Daoy (cell line): ENCODE results near the gene ANKFN1. TPM values are rescaled to one million over a fixed set of nuclear protein-coding genes. Genes with fewer than 3 reads are reported as not detected.
"Not testable (repeated sequence)": the region's sequence is repeated elsewhere in the genome, so short reads cannot be mapped to it uniquely, and the experiment has no call there.

Experiments used
- DNase-seq: peaks from one replicate; pipeline ENCODE4 v3.0.0-alpha.2; 2015; ENCODE audit warnings: low read depth
- total RNA-seq: library from RNA; depleted of rRNA; stranded (reverse); fragments of >200 nt; shearing (Covaris generic); gene quantifications from 2 replicates; pipeline ENCODE4 v1.2.3, GENCODE V29; 2014

Gene ANKFN1
- total RNA-seq, 1 experiment from 2014 or later = not detected

- not testable (repeated sequence) for DNase-seq
These were observed 135.5 kb downstream of the ANKFN1 start for GRCh38 chr17:56288786-56289185.

DNA sequence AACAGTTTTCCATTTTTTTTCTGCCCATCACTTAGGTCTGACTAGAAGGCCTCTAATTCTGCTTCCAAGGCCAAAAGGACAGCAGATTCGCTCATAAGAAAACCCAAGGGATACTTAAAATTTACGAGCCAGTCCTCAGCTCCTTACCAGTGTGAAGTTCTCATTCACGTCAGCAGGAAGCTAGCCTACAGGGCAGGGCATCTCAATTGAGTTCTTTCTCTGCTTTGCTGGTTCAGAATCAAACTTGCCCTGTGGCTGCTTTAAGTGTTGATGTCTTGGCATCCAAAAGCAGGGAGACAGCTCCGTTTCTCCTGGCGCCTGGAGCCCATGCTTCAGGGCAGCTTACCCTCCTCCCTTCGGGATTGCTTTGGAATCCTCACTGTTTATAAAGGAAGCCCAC is 136.0 kb downstream of the ANKFN1 start:
- DNase-seq = no peak

GRCh38 chr17:56290101-56290801 is 137.0 kb downstream of the ANKFN1 start:
- DNase-seq = no peak

DNA sequence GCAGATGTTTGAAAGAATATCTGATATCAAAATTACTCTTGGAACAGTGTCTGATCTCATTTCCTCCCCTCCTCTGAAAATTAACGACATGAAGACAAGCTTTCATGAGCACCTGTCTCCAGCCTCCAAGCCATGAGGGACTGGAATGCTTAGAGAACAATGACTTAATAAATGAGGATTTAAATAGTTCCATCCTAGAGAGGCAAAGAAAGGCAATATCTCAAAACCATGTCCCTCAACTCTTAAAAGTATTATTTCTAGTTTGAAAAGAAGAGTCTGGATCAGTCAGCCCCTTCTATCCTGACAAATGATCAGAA is 137.5 kb downstream of the ANKFN1 start:
- DNase-seq = no peak

GRCh38 chr17:56291226-56291805 is 138.0 kb downstream of the ANKFN1 start:
- no peak for DNase-seq

- DNase-seq = peak; percentile 49
These were observed 138.7 kb downstream of the ANKFN1 start for GRCh38 chr17:56292010-56292409.

- no peak for DNase-seq
These were observed 139.3 kb downstream of the ANKFN1 start for GRCh38 chr17:56292578-56292977.

DNA sequence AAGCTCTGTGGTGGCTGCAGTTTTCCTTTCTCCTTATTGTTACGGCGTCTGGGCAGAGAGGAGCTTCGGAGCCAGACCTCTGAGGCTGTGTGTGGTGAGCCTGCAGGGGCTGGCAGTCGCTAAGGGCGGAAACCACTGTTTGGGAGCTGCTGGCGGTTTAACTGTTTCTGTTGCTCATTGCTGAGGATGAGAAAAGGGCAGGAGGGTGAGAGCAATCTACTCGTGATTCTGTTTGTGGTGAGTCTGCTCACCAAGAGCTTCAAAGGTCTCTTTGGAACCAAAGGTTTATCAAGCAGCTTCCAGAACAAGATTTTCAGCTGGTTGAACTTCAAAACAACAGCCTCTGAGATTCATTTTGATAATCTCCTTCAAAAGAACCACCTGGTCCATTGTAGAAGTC is 143.9 kb downstream of the ANKFN1 start:
- DNase-seq = peak; percentile 48

GRCh38 chr17:56298846-56299245 is 145.6 kb downstream of the ANKFN1 start:
- DNase-seq = no peak

DNA sequence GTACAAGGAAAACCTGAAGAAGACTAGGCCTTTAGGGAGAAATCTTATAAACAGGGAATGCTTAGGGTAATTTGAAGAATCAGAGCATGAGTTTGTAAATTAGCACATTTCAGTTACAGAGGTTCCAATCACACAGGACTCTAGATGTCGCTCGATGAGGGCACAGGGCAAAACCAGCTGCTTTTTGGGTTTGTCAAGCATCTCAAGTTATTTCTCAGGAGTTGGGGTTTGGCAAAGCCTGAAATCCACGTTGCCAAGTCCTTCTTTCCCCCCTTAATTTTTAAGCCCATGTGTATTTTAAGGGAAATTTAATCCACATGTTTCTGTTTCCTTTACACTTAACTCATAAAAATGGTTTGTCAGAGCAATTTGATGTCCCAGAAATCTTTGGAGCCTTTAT is 146.9 kb downstream of the ANKFN1 start:
- DNase-seq = no peak

DNA sequence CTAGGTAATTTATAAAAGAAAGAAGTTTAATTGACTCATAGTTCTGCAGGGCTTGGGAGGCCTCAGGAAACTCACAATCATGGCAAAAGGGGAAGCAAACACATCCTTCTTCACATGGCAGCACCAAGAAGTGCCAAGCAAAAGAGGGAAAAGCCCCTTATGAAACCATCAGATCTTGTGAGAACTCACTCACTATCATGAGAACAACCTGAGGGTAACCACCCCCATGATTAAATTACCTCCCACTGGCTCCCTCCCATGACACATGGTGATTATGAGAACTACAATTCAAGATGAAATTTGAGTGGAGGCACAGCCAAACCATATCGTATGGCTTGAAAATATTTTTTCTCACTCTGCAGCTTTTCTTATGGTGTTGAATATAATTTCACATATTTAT is 151.7 kb downstream of the ANKFN1 start:
- DNase-seq = no peak

- DNase-seq = no peak
These were observed 156.6 kb downstream of the ANKFN1 start for GRCh38 chr17:56309897-56310296.

- DNase-seq = no peak
These were observed 157.5 kb downstream of the ANKFN1 start for GRCh38 chr17:56310782-56311181.

DNA sequence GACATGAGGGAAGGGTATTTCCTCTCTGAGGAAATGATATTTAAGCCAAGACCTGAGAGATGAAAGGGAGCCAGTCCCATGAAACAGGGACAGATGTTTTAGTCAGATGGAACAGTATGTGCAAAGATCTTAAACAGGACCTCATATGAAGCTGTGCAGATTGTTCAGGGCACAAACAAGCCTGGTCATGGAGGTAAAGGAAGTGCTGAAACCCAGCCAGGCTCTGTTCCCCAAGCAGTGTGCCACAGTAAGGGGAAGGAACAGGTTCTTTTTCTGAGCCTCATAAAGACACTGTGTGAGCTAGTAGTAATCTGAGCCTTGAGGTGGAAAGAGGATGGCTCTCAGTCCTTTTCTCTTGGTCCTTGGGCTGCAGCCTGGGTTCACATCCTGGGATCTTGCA is 159.9 kb downstream of the ANKFN1 start:
- DNase-seq = no peak

DNA sequence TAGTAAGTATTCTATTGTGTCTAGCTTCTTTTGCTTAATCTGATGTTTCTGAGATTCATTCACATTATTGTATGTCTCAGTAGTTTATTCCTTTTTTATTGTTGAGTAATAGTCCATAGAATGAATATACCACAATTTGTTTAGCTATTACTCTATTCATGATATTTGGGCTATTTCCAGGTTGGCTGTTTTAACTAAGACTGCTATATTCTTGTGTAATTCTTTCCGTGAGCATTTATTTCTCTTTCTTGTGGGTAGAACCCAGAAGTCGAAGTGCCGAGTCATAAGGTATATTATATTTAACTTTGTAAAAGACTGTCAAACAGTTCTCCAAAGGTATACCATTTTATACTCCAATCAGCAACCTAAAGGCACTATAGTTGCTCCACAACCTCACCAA is 160.8 kb downstream of the ANKFN1 start:
- no peak for DNase-seq

DNA sequence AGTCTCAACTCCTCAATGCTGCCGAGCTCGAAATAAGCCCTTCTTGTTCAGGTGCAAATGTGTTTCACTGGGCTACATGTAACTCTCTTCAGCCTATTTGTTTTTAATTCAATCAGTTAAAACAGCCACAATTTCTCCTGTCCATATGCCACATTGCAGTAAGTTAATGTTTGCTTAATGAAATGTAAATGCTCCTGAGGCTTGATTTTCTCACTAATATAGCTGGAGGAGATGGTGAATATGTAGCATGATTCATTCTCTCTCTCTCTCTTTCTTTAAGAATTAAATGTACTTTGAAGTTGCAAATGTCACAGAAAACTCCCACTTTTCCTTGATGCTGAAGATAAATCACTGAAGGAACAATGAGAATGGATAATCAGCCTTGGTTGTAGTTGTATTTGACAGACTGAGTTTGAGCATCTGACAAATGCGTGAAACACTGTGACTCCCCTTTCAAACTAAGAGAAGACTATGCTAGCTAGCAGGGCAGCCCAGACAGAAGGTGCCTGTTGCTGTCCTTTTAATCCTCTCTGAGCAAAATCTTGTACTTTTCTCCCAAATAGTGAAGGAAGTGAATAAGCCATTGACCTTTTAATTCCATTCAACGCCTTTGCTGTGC is 161.8 kb downstream of the ANKFN1 start:
- no peak for DNase-seq

GRCh38 chr17:56316604-56317003 is 163.3 kb downstream of the ANKFN1 start:
- no peak for DNase-seq

DNA sequence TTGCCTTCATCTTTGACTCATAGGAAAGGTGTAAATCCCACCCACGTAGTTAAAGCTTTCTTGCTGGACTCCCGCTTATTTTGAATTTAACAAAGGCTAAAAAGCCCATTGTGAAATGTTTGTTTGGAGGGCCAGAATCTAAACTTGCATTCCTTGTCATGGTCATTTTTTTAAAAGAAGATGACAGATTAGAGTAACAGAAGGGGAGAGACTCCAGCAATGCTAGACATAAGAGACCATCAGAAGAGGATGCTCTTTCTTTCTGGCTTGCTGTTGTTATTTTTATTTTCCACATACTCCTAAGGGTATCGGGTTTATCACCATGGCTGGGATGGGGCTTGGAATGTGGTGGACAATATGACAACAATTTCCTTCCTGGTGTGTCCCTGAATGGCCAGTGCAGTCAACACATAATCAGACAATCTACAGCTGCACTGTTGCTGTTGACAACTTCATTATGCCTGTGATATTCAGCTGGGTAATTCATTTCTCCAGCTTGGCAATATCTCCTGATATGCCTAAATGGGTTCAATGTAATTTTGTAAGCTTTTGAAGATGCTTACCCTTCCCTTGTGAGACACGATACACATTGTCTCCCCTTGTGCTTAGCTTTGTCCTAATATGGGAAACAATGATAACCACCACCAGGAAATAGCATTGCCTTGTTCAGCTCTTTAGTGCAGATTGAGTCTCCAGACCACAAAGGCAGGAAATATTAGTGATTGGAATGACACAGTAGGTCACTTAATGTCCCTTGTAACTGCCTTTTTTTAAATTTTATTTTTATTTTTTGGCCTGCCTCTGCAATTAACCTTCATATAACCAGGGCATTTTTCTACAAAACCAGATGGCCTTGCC is 164.3 kb downstream of the ANKFN1 start:
- DNase-seq = no peak

- peak; percentile 9 for DNase-seq
These were observed 166.3 kb downstream of the ANKFN1 start for GRCh38 chr17:56319531-56319930.

DNA sequence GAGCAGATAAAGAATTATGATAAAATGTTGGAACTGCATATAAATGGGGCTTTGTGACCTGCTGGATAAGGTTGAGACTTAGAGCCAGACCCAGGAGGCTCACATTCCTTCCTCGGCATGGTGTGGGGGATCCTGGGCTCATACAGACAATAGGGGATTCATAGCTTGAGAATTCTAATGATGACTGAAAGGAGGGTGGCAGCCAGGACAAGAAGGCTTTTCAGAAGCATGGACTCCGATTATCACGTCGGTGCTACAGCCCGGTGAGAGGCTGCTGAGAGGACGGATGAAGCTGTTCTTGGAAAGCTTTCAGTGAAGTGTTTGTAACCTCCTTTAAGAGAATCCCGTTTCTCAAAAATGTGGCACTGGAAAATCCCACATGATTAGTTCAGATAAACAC is 167.2 kb downstream of the ANKFN1 start:
- no peak for DNase-seq

DNA sequence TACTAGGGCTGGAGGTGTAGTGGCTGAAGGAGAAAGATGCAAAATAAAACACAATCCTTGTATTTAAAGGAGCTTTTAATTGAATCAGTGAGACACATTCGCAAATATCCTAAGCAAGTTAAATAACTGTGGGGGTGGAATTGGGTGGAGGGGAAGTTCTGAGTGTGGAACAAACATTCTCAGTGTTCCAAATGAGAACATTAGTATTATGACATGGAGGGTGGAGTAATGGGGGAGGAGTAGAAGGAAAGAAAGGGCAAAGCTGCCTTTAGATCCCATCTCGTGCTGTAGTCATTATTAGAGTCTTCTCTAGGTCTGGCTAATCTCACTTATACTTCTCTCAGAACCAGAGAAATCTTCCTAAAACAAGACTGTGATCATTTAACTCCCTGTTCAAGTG is 169.7 kb downstream of the ANKFN1 start:
- DNase-seq = no peak

DNA sequence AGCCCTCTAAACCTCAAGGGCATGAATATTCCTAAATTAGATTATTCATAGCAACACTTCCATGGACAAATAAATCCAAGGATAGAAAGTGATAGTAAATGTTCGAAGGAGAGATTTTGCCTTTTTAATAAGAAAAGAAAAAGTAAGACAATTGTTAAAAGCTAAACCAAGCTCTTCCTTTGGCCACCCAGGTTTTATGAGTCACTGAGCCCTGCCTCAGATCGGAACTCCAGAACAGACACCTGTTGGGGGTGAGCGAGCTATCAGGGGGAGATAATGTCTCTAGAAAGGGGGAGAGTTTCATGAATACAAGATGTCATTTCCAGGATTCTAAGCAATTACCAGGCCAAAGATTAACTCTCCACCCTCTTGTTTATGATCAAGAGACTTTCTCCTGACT is 171.4 kb downstream of the ANKFN1 start:
- no peak for DNase-seq
